Hepatocyte (in vitro differentiated cells): Measurements from ENCODE around the gene IL1RAPL2.

Source experiments
- CTCF ChIP-seq: fragments of 200-600 bp; sonication (generic); IDR thresholded peaks from 2 replicates; pipeline ENCODE4 v1.5.1; 2016; ENCODE audit warnings: antibody characterized with exemption, mild to moderate bottlenecking; ENCODE audit not compliant: poor library complexity
- EZH2 ChIP-seq: fragments of 200-600 bp; sonication (generic); IDR thresholded peaks from 2 replicates; pipeline ENCODE4 v1.6.1; 2016; ENCODE audit warnings: antibody characterized with exemption, mild to moderate bottlenecking, borderline replicate concordance
- EZH2phosphoT487 ChIP-seq: fragments of 200-600 bp; sonication (generic); IDR thresholded peaks from one replicate; pipeline ENCODE4 v1.6.1; 2018; ENCODE audit warnings: antibody characterized with exemption, mild to moderate bottlenecking, low read depth, moderate library complexity; ENCODE audit not compliant: unreplicated experiment, severe bottlenecking

DNA sequence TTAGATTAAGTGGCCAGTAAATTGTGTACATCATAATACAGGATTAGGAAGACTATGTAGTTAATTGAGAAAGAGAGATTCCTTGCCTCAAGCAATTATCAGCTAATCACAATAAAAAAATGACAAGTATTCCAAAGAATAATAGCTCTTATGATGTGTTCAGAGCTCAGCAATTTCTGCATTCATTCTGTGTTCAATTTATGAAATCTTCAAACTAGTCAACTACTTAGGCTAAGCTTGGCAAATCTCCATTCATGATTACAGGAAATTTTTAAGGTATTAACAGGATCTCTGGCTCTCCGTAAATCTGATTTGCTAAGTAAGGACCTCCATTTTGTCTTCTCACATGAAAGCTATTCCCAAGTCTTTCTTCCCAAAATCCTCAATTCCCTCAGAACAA, 911.4 kb downstream of the IL1RAPL2 start:
- TF ChIP-seq CTCF: no peak
- TF ChIP-seq EZH2: no peak
- no peak for TF ChIP-seq EZH2phosphoT487
